Lung (tissue), 12 donors: ENCODE results near the gene TMEM174. TPM values are rescaled to one million over a fixed set of nuclear protein-coding genes. Genes with fewer than 3 reads are reported as not detected.

Experiments used
- ATAC-seq: fragments of 200-7000 bp; cut with Tn5 transposase; one replicate; pipeline ENCODE4 v1.9.1; 2020; ENCODE audit warnings: moderate number of reproducible peaks; ENCODE audit not compliant: insufficient read depth, low FRiP score
- DNase-seq, 3 donors: peaks; one replicate each; pipeline ENCODE4 v3.0.0-alpha.2; 2013 to 2017
- H3K27ac ChIP-seq, 2 donors: one replicate each; pipeline ENCODE4 v1.5.1; 2013; ENCODE audit warnings: mild to moderate bottlenecking in 2 of 2, moderate library complexity in 2 of 2, control low read depth in 1 of 2, inconsistent platforms in 1 of 2, low read depth in 1 of 2, low read length in 1 of 2
- H3K27me3 ChIP-seq, 3 donors: one replicate each; pipeline ENCODE4 v1.5.1; 2013; ENCODE audit warnings: low read length in 2 of 3; ENCODE audit not compliant: control insufficient read depth in 3 of 3, insufficient read depth in 3 of 3
- H3K36me3 ChIP-seq, 4 donors: one replicate each; pipeline ENCODE4 v1.5.1; 2013; ENCODE audit warnings: low read length in 4 of 4, mild to moderate bottlenecking in 1 of 4, moderate library complexity in 1 of 4; ENCODE audit not compliant: control insufficient read depth in 4 of 4, insufficient read depth in 4 of 4
- H3K4me1 ChIP-seq, 5 donors: one replicate each; pipeline ENCODE4 v1.5.1; 2013; ENCODE audit warnings: low read length in 5 of 5, mild to moderate bottlenecking in 2 of 5, moderate library complexity in 1 of 5; ENCODE audit not compliant: control insufficient read depth in 5 of 5, insufficient read depth in 5 of 5
- H3K4me3 ChIP-seq: one replicate; pipeline ENCODE4 v1.5.1; 2013; ENCODE audit warnings: mild to moderate bottlenecking, control low read depth, moderate library complexity
- H3K9ac ChIP-seq, 2 donors: one replicate each; pipeline ENCODE4 v1.5.1; 2013; ENCODE audit warnings: low read length in 2 of 2, control low read depth in 1 of 2; ENCODE audit not compliant: insufficient read depth in 1 of 2
- H3K9me3 ChIP-seq, 4 donors: one replicate each; pipeline ENCODE4 v1.5.1; 2013; ENCODE audit warnings: low read length in 3 of 4, mild to moderate bottlenecking in 1 of 4, moderate library complexity in 1 of 4; ENCODE audit not compliant: control insufficient read depth in 4 of 4, insufficient read depth in 3 of 4
- WGBS, 2 donors: extraction: QIAGEN DNeasy Blood & Tissue Kit; methylation state at CpG; one replicate each; pipeline ENCODE4 v1.1.7; 2013; 5-methylcytosine and 5-hydroxymethylcytosine counted together
- polyA plus RNA-seq, 2 donors: library from polyadenylated mRNA; stranded (reverse); fragments of 200-250 nt; gene quantifications; one replicate each; pipeline ENCODE4 v1.2.1, GENCODE V29; 2013
- total RNA-seq, 2 donors: library from RNA; depleted of rRNA in 1 of 2; stranded (reverse); fragments of >200 nt in 1 of 2; gene quantifications; one replicate each; pipeline ENCODE4 v1.2.1, GENCODE V29; 2014 to 2021
- TF ChIP-seq, protein P1 (sequence below): IDR thresholded peaks from 2 replicates; pipeline ENCODE4 v1.5.1; 2012; ENCODE audit warnings: mild to moderate bottlenecking; ENCODE audit errors: control extremely low read depth, extremely low read depth
- donor health status: control.
- donor health status: control.
- donor health status: Bipolar disorder and iron deficiency.
- donor health status: healthy.
- donor health status: DM: yes; HTN: yes; CAD: no.

Gene TMEM174
- total and polyA plus RNA-seq, 4 donors = not detected

DNA sequence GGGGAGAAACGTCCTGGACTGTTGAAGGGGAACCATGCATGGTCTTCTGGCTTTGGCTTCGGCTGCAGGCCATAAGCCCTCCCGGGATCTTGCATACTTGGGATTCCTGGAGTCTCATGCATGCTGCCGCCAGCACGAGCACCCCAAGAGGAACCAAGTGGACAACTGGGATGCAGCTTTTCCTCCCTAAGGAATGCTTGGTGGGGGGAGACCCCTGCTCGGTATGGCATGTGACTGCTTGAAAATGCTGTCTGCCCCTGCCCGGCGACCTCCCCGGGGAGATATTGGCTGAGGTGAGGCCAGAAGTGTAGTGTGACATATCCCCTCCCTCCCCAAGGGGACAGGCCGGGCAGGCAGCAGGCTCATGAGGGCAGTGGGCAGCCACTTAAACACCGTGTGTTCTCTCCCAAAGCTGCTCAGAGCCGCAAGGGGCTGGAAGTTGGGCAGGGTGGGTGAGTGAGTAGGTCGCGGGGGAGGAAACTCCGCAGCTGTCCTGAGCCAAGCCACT, 36.9 kb upstream of the TMEM174 start:
- ATAC-seq (no peak), DNase-seq (peak in 1 of 3 donors; percentile 40)
- no peak overlapping the region for H3K4me3 ChIP-seq
- TF ChIP-seq, protein P1, sequence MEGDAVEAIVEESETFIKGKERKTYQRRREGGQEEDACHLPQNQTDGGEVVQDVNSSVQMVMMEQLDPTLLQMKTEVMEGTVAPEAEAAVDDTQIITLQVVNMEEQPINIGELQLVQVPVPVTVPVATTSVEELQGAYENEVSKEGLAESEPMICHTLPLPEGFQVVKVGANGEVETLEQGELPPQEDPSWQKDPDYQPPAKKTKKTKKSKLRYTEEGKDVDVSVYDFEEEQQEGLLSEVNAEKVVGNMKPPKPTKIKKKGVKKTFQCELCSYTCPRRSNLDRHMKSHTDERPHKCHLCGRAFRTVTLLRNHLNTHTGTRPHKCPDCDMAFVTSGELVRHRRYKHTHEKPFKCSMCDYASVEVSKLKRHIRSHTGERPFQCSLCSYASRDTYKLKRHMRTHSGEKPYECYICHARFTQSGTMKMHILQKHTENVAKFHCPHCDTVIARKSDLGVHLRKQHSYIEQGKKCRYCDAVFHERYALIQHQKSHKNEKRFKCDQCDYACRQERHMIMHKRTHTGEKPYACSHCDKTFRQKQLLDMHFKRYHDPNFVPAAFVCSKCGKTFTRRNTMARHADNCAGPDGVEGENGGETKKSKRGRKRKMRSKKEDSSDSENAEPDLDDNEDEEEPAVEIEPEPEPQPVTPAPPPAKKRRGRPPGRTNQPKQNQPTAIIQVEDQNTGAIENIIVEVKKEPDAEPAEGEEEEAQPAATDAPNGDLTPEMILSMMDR = no peak
- WGBS, 2 donors = 42 to 64% methylated on average over 15 of the region's 15 CpGs
- H3K9ac ChIP-seq = no peak overlapping the region
- H3K36me3 ChIP-seq = no peaks in the 10 kb centered on the region
- peaks cover 0 to 2% (median 0%) of the 10 kb centered on the region in 3 donors for H3K27me3 ChIP-seq
- H3K4me1 ChIP-seq = peaks cover 0 to 8% (median 0%) of the 10 kb centered on the region in 5 donors
- H3K9me3 ChIP-seq = no peaks in the 10 kb centered on the region
- no peak overlapping the region for H3K27ac ChIP-seq

DNA sequence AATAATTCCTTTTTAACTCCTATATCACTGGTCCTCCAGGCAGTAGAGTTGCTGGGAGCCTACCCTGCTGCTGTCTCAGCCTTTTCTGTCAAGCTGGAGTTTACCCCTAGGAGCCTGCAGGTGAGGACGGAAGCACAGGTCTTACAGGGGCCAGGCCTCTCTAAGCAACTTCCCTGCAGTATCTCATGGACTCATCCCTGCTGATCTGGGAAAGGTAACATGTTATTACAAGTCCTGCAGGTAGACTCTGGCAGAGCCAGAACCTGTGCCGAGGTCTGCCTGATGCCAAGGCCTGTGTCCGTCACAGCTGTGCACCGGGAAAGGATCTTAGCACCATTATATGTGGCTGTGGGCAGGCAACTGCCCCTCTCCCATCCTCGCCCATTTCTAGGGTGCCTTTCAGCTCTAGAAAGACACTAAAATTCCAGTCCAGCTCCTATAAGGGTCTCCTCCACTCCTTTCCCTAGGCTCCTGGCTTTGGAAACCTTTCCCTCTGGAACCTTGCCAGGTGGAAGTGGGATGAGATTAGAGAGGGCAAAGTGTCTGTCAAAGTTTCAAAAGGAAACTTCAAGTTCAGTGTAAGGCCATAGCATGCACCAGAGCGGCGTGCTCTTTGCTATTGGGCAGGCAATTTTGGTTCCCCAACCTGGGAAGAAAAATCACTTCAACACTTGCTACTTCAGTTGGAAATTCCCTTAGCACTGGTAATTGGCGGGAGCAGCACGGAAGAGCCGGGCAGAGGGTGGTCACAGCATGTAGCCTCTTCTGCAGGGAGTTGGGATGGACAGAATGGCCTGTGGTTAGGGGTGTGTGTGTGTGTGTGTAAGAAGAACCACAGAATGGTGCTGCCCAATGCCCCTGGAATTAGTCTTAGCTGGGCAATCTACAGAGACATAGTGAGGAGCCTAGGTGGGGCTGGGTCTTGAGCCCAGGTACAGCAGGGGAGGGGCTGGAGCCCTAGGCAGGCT, 35.1 kb upstream of the TMEM174 start:
- no peak for ATAC-seq
- TF ChIP-seq, protein P1 = no peak
- Histone ChIP-seq H3K27ac (no peak overlapping the region), H3K4me1 (peaks cover 0 to 8% (median 0%) of the 10 kb centered on the region in 5 donors), H3K36me3 (no peaks in the 10 kb centered on the region), H3K9ac (no peak overlapping the region), H3K4me3 (no peak overlapping the region), H3K9me3 (no peaks in the 10 kb centered on the region), H3K27me3 (peaks cover 0 to 2% (median 0%) of the 10 kb centered on the region in 3 donors)
- DNase-seq = no peak
- 91 to 94% methylated on average over 10 of the region's 10 CpGs for WGBS, 2 donors

DNA sequence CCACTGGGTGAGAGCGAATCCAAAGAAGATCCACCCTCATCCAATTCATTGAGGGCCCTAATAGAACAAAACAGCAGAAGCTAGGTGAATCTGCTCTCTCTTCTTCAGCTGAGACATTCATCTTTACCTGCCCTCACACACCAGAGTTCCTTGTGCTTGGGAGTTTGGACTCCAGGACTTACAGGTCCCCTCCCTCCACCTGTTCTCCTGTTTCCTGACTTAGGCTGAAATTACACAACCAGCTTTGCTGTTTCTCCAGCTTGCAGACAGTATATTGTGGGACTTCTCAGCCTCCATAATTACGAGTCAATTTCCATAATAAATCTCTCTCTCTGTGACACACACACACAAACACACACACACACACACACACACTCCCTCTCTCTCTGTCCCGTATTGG, 33.5 kb upstream of the TMEM174 start:
- DNase-seq = no peak
- Histone ChIP-seq H3K4me3 (no peak overlapping the region), H3K9ac (peak overlapping the region in 1 of 2 donors; percentile 11), H3K27ac (no peak overlapping the region), H3K9me3 (no peaks in the 10 kb centered on the region), H3K27me3 (peaks cover 0 to 2% (median 0%) of the 10 kb centered on the region in 3 donors), H3K36me3 (no peaks in the 10 kb centered on the region), H3K4me1 (peaks cover 0 to 8% (median 0%) of the 10 kb centered on the region in 5 donors)
- TF ChIP-seq, protein P1 = no peak
- ATAC-seq = no peak
- 75 to 78% methylated on average over 3 of the region's 3 CpGs for WGBS, 2 donors
